ENCODE results near the gene ARIH2. TPM values are rescaled to one million over a fixed set of nuclear protein-coding genes. Genes with fewer than 3 reads are reported as not detected.

The ARIH2 gene
- total and polyA plus RNA-seq, 2 of the 8 experiments (the other 6 are each of a cell fraction or from before 2014, with no cell fraction given) = 72.9 to 136 TPM

- TF ChIP-seq CHD7 (IDR thresholded peaks at IDR 0.05; ENCODE audit: insufficient replicate concordance, low read length) (no peak), YY1 (IDR thresholded peaks at IDR 0.05; ENCODE audit: low read depth, low read length) (no peak), KDM1A (IDR thresholded peaks at IDR 0.05; ENCODE audit: borderline replicate concordance, low read length) (no peak), JUN (IDR thresholded peaks at IDR 0.05; ENCODE audit: low read depth, low read length) (no peak), POU5F1 (IDR thresholded peaks at IDR 0.05; ENCODE audit: low read depth, low read length) (no peak), TBP (IDR thresholded peaks at IDR 0.05; ENCODE audit: low read depth, low read length) (no peak; the same call in none of the 2 replicates), BACH1 (IDR thresholded peaks at IDR 0.05; ENCODE audit: low read length) (peak; percentile 85)
Measured at GRCh38 chr3:48918388-48919214, at the start of gene ARIH2 (continued).

Data from H1 (cell line).